ENCODE measurements around the gene ZBTB11.

- TF ChIP-seq CTCF (IDR thresholded peaks at IDR 0.05) (no peak), POLR2A (IDR thresholded peaks at IDR 0.05) (no peak)
Measured at GRCh38 chr3:101642441-101642840, 34.5 kb downstream of the ZBTB11 start.
